HL-60 (cell line): Measurements from ENCODE around the gene GIPC3.

Experiments used
- DNase-seq, 2 experiments: peaks; one replicate each; pipeline ENCODE4 v3.0.0-alpha.2; 2010 to 2020; ENCODE audit warnings: low read depth in 1 of 2, low spot score in 1 of 2
- H3K27ac ChIP-seq: fragments of 250-450 bp; sonication (Bioruptor Pico); replicated peaks from 2 replicates; pipeline ENCODE4 v1.5.1; 2020; ENCODE audit warnings: mild to moderate bottlenecking, moderate library complexity
- H3K27me3 ChIP-seq: fragments of 250-450 bp; sonication (Bioruptor Pico); 2 replicates; pipeline ENCODE4 v1.5.1; 2021; ENCODE audit warnings: mild to moderate bottlenecking, moderate library complexity; ENCODE audit not compliant: insufficient read depth, poor library complexity, severe bottlenecking
- H3K4me3 ChIP-seq: replicated peaks from 2 replicates; pipeline ENCODE4 v1.5.1; 2011; ENCODE audit warnings: mild to moderate bottlenecking, control low read depth, low read length; ENCODE audit not compliant: insufficient read depth
- CTCF ChIP-seq: IDR thresholded peaks from one replicate; pipeline ENCODE4 v1.5.1; 2011; ENCODE audit warnings: low read length, control low read depth, inconsistent platforms; ENCODE audit not compliant: insufficient read depth
- GABPA ChIP-seq: IDR thresholded peaks from 2 replicates; pipeline ENCODE4 v1.6.1; 2012; ENCODE audit warnings: low read depth
- POLR2AphosphoS5 ChIP-seq: IDR thresholded peaks from 2 replicates; pipeline ENCODE4 v1.6.1; 2012; ENCODE audit warnings: low read depth
- REST ChIP-seq: IDR thresholded peaks from 2 replicates; pipeline ENCODE4 v1.6.1; 2012; ENCODE audit warnings: low read depth; ENCODE audit not compliant: insufficient replicate concordance
- SPI1 ChIP-seq: IDR thresholded peaks from 2 replicates; pipeline ENCODE4 v1.6.1; 2012; ENCODE audit warnings: low read depth, mild to moderate bottlenecking, borderline replicate concordance

GIPC3 gene

GRCh38 chr19:3573162-3573857 is 12.0 kb upstream of the GIPC3 start:
- H3K4me3 ChIP-seq, result peak overlapping the region; percentile 77
- H3K27me3 ChIP-seq, result no peaks in the 10 kb centered on the region
- TF ChIP-seq SPI1, result no peak
- no peak for TF ChIP-seq CTCF
- TF ChIP-seq POLR2AphosphoS5, result no peak
- TF ChIP-seq GABPA, result no peak
- no peak for TF ChIP-seq REST
- peak overlapping the region; percentile 81 for H3K27ac ChIP-seq
- DNase-seq, result peak in 1 of 2 experiments; percentile 9

GRCh38 chr19:3573858-3574637 is 11.2 kb upstream of the GIPC3 start:
- TF ChIP-seq POLR2AphosphoS5, result 0 out of 2 replicates have a peak, but pooled peaks have one; percentile 44
- TF ChIP-seq REST, result no peak
- Histone ChIP-seq H3K4me3 (peak overlapping the region; percentile 77), H3K27me3 (no peaks in the 10 kb centered on the region), H3K27ac (peak overlapping the region; percentile 81)
- peak; percentile 93 to 97 for DNase-seq

- Histone ChIP-seq H3K27ac (no peak overlapping the region), H3K4me3 (no peak overlapping the region), H3K27me3 (no peaks in the 10 kb centered on the region)
- no peak for TF ChIP-seq SPI1
- TF ChIP-seq REST, result no peak
- peak; percentile 27 for TF ChIP-seq CTCF
- peak in 1 of 2 experiments; percentile 68 for DNase-seq
Measured at GRCh38 chr19:3575260-3575741, 10.0 kb upstream of the GIPC3 start.
